Caco-2 (cell line): Measurements from ENCODE around the gene ZNF783. TPM values are rescaled to one million over a fixed set of nuclear protein-coding genes. Genes with fewer than 3 reads are reported as not detected.

Source experiments
- BruUV-seq: library from RNA; stranded (reverse); fragments of 400-500 nt; replicated peaks from 2 replicates; lab custom pipeline; 2021; lab: Mats Ljungman, UMichigan
- CTCF ChIA-PET: fragments of 300-600 bp; sonication (Branson Sonifier 250); formaldehyde crosslinking; loops from one replicate; lab custom pipeline; 2022; ENCODE audit warnings: antibody characterized with exemption; lab: Charles Lee
- POLR2A ChIA-PET: fragments of 300-600 bp; sonication (Branson Sonifier 250); formaldehyde crosslinking; loops from one replicate; lab custom pipeline; 2022; ENCODE audit warnings: antibody characterized with exemption; lab: Charles Lee
- DNase-seq, 2 experiments: peaks; one replicate each; pipeline versions ENCODE4 v3.0.0 to v3.0.0-alpha.2; 2020 to 2022
- H3K27me3 ChIP-seq: replicated peaks from 2 replicates; pipeline ENCODE4 v1.6.0; 2011; ENCODE audit warnings: low read length; ENCODE audit not compliant: control insufficient read depth, insufficient read depth
- H3K36me3 ChIP-seq: 2 replicates; pipeline ENCODE4 v1.5.1; 2011; ENCODE audit warnings: low read length; ENCODE audit not compliant: control insufficient read depth, insufficient read depth
- H3K4me1 ChIP-seq: fragments of 250-450 bp; sonication (Bioruptor Pico); 2 replicates; pipeline ENCODE4 v1.5.1; 2020; ENCODE audit warnings: mild to moderate bottlenecking
- H3K4me3 ChIP-seq: 2 replicates; pipeline ENCODE4 v1.5.1; 2011; ENCODE audit warnings: low read depth, mild to moderate bottlenecking, control low read depth, low read length
- H3K9me3 ChIP-seq: fragments of 250-450 bp; sonication (Bioruptor Pico); 2 replicates; pipeline ENCODE4 v1.5.1; 2020; ENCODE audit warnings: mild to moderate bottlenecking, moderate library complexity
- H3K27ac Mint-ChIP-seq: one replicate; pipeline ENCODE4 v1.8.0; 2022; ENCODE audit warnings: mixed read lengths; ENCODE audit not compliant: unreplicated experiment
- H3K27me3 Mint-ChIP-seq: one replicate; pipeline ENCODE4 v1.8.0; 2022; ENCODE audit warnings: mixed read lengths; ENCODE audit not compliant: insufficient read depth, unreplicated experiment
- H3K36me3 Mint-ChIP-seq: one replicate; pipeline ENCODE4 v1.8.0; 2022; ENCODE audit warnings: mild to moderate bottlenecking, mixed read lengths; ENCODE audit not compliant: insufficient read depth, unreplicated experiment
- H3K4me1 Mint-ChIP-seq: one replicate; pipeline ENCODE4 v1.8.0; 2022; ENCODE audit warnings: low read depth, mixed read lengths; ENCODE audit not compliant: unreplicated experiment
- H3K4me3 Mint-ChIP-seq: one replicate; pipeline ENCODE4 v1.8.0; 2022; ENCODE audit warnings: mild to moderate bottlenecking, moderate library complexity, mixed read lengths; ENCODE audit not compliant: unreplicated experiment
- H3K9me3 Mint-ChIP-seq: one replicate; pipeline ENCODE4 v1.8.0; 2022; ENCODE audit warnings: mixed read lengths; ENCODE audit not compliant: unreplicated experiment
- intact Hi-C: fragments of 100-400 bp; cut with micrococcal nuclease; formaldehyde crosslinking; loops from one replicate; pipeline ENCODE4 v1.10.0; 2022; ENCODE audit not compliant: unreplicated experiment
- total RNA-seq: library from RNA; stranded (reverse); gene quantifications from 2 replicates; pipeline ENCODE4 v1.2.3, GENCODE V29; 2022
- TF ChIP-seq, protein P1 (sequence below), 2 experiments: fragments of 200-600 bp in 1 of 2; IDR thresholded peaks; 1 replicate in 1 of 2; 2 replicates in 1 of 2; pipeline versions ENCODE4 v1.5.1 to v1.8.0; 2011 to 2022; ENCODE audit warnings: antibody characterized with exemption in 1 of 2, control low read depth in 1 of 2, inconsistent platforms in 1 of 2, low read depth in 1 of 2, low read length in 1 of 2, mild to moderate bottlenecking in 1 of 2, moderate library complexity in 1 of 2; ENCODE audit not compliant: insufficient read depth in 1 of 2, severe bottlenecking in 1 of 2, unreplicated experiment in 1 of 2

The ZNF783 gene
- total RNA-seq, 1 experiment from 2014 or later, result 27.3 TPM

DNA sequence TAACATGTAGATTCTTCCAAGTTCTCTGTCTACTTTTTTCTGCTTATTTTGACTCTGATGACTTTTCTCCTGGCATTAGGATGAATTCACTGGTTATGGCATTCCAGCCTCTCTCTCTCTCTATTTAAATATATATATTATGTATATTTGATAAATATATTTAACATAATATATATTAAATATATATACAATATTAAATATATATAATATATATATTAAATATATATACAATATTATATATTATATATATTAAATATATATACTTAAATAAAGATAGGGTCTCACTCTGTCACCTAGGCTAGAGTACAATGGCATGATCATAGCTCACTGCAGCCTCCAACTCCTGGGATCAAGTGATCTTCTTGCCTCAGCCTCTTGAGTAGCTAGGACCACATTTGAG, 60.7 kb downstream of the ZNF783 start:
- TF ChIP-seq, protein P1, sequence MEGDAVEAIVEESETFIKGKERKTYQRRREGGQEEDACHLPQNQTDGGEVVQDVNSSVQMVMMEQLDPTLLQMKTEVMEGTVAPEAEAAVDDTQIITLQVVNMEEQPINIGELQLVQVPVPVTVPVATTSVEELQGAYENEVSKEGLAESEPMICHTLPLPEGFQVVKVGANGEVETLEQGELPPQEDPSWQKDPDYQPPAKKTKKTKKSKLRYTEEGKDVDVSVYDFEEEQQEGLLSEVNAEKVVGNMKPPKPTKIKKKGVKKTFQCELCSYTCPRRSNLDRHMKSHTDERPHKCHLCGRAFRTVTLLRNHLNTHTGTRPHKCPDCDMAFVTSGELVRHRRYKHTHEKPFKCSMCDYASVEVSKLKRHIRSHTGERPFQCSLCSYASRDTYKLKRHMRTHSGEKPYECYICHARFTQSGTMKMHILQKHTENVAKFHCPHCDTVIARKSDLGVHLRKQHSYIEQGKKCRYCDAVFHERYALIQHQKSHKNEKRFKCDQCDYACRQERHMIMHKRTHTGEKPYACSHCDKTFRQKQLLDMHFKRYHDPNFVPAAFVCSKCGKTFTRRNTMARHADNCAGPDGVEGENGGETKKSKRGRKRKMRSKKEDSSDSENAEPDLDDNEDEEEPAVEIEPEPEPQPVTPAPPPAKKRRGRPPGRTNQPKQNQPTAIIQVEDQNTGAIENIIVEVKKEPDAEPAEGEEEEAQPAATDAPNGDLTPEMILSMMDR (IDR thresholded peaks at IDR 0.05; ENCODE audit: insufficient read depth in 1 of 2, low read depth in 1 of 2, low read length in 1 of 2, severe bottlenecking in 1 of 2, unreplicated experiment in 1 of 2), result no peak
- intact Hi-C loops, result no loop called here
- peaks cover 15% of the 10 kb centered on the region; the same call in 1 of the 2 replicates for H3K9me3 ChIP-seq
- no peaks in the 10 kb centered on the region for H3K4me1 ChIP-seq
- Mint-ChIP-seq H3K9me3 (peaks cover 12% of the 10 kb centered on the region), H3K27me3 (no peaks in the 10 kb centered on the region), H3K4me1 (no peaks in the 10 kb centered on the region), H3K4me3 (no peak overlapping the region), H3K27ac (no peak overlapping the region), H3K36me3 (no peaks in the 10 kb centered on the region)
- CTCF ChIA-PET, result no interaction called here
- no TSS peak for BruUV-seq
- POLR2A ChIA-PET, result no interaction called here
- no peaks in the 10 kb centered on the region for H3K36me3 ChIP-seq
- no peaks in the 10 kb centered on the region for H3K27me3 ChIP-seq
- no peak for DNase-seq
- H3K4me3 ChIP-seq, result no peak overlapping the region

DNA sequence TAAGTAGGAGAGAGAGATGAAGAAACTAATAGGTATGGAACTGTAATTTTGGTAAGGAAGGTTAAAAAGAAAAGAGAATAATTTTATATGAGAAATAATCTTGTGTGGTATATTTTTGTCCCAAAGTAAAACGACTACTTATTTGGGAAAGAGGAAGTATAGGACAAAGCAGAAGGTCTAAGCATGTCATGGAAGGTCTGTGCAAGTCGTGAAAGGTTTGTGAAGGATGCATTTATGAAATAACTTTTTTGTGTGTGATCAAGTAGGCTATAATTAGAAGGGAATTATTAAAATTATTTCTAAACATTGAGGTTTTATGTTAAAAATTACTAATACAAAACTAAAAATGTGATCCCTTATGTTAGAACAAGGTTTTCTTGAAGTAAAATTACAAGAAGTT, 63.3 kb downstream of the ZNF783 start:
- H3K27me3 ChIP-seq, result no peaks in the 10 kb centered on the region
- no peak overlapping the region for H3K4me3 ChIP-seq
- CTCF ChIA-PET, result no interaction called here
- no peak for DNase-seq
- POLR2A ChIA-PET, result no interaction called here
- Mint-ChIP-seq H3K27me3 (no peaks in the 10 kb centered on the region), H3K27ac (no peak overlapping the region), H3K9me3 (peaks cover 12% of the 10 kb centered on the region), H3K36me3 (no peaks in the 10 kb centered on the region), H3K4me3 (no peak overlapping the region), H3K4me1 (no peaks in the 10 kb centered on the region)
- no peaks in the 10 kb centered on the region for H3K4me1 ChIP-seq
- no peaks in the 10 kb centered on the region for H3K36me3 ChIP-seq
- BruUV-seq, result no TSS peak
- TF ChIP-seq, protein P1 (IDR thresholded peaks at IDR 0.05; ENCODE audit: insufficient read depth in 1 of 2, low read depth in 1 of 2, low read length in 1 of 2, severe bottlenecking in 1 of 2, unreplicated experiment in 1 of 2), result no peak
- intact Hi-C loops, result no loop called here
- H3K9me3 ChIP-seq, result peaks cover 15% of the 10 kb centered on the region; the same call in 1 of the 2 replicates

DNA sequence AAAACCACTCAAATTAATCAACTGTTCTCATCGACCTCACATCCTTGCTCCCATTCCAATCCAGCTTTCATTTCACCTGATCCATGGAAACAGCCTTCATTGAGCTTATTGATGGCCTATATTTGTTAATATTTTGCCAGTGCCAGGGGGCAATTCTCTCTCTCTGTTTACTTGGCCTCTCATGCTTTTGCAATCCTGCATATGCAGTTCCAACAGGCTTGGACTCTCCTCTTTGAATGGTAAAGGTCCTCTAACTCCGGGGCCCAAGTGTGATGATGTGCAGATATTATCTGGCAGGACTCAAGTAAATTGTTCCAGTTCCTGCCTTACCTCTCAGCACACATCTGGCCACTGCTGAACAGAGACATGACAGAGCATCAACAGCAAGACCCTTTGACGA, 67.3 kb downstream of the ZNF783 start:
- peaks cover 4% of the 10 kb centered on the region for H3K4me1 Mint-ChIP-seq
- intact Hi-C loops, result no loop called here
- H3K27ac Mint-ChIP-seq, result no peak overlapping the region
- peaks cover 12% of the 10 kb centered on the region for H3K9me3 Mint-ChIP-seq
- DNase-seq, result no peak
- TF ChIP-seq, protein P1 (IDR thresholded peaks at IDR 0.05; ENCODE audit: insufficient read depth in 1 of 2, low read depth in 1 of 2, low read length in 1 of 2, severe bottlenecking in 1 of 2, unreplicated experiment in 1 of 2), result no peak
- BruUV-seq, result no TSS peak
- no peaks in the 10 kb centered on the region for H3K36me3 Mint-ChIP-seq
- Histone ChIP-seq H3K36me3 (no peaks in the 10 kb centered on the region), H3K4me1 (no peaks in the 10 kb centered on the region), H3K27me3 (no peaks in the 10 kb centered on the region), H3K9me3 (peaks cover 14% of the 10 kb centered on the region), H3K4me3 (no peak overlapping the region)
- no peak overlapping the region for H3K4me3 Mint-ChIP-seq
- ChIA-PET CTCF (interaction anchor here (1.0 kb wide), 1 partner anchor 270 kb away, joined by 3 read pairs; no protein-coding TSS in a partner anchor), POLR2A (no interaction called here)
- H3K27me3 Mint-ChIP-seq, result no peaks in the 10 kb centered on the region
